ENCODE data around the gene SKP2. TPM values are rescaled to one million over a fixed set of nuclear protein-coding genes. Genes with fewer than 3 reads are reported as not detected.

SKP2 gene
- polyA plus RNA-seq, 1 donor from 2014 or later, result 26.0 TPM

- Histone ChIP-seq H3K9ac (ENCODE audit: low read length) (no peak overlapping the region), H2AFZ (ENCODE audit: low read depth, low read length) (no peak overlapping the region), H3K27ac (ENCODE audit: low read length) (no peak overlapping the region), H3F3A (ENCODE audit: insufficient read depth, low read length, poor library complexity, severe bottlenecking) (no peaks in the 10 kb centered on the region), H3K36me3 (ENCODE audit: insufficient read depth, low read length) (peaks cover 15% of the 10 kb centered on the region), H3K4me2 (ENCODE audit: low read length) (no peak overlapping the region), H4K20me1 (ENCODE audit: insufficient read depth) (no peaks in the 10 kb centered on the region), H3K27me3 (ENCODE audit: insufficient read depth, low read depth, low read length) (no peaks in the 10 kb centered on the region), H3K9me3 (ENCODE audit: low read length) (no peaks in the 10 kb centered on the region), H3K79me2 (replicated peaks; ENCODE audit: insufficient read depth, low read length) (no peaks in the 10 kb centered on the region), H3K4me3 (ENCODE audit: low read length) (no peak overlapping the region), H3K9me2 (ENCODE audit: insufficient read depth, low read length) (no peaks in the 10 kb centered on the region)
- TF ChIP-seq RAD21 (conservative IDR thresholded peaks at IDR 0.05) (no peak), REST (IDR thresholded peaks at IDR 0.05; ENCODE audit: borderline replicate concordance) (no peak), MXI1 (conservative IDR thresholded peaks at IDR 0.05; ENCODE audit: poor library complexity, severe bottlenecking) (no peak), EP300 (conservative IDR thresholded peaks at IDR 0.05; ENCODE audit: poor library complexity, severe bottlenecking) (no peak), TAF1 (IDR thresholded peaks at IDR 0.05; ENCODE audit: low read depth) (no peak), EZH2 (IDR thresholded peaks at IDR 0.05; ENCODE audit: borderline replicate concordance, insufficient read depth, low read length, poor library complexity, severe bottlenecking) (no peak), POLR2AphosphoS5 (IDR thresholded peaks at IDR 0.05) (no peak), SMC3 (conservative IDR thresholded peaks at IDR 0.05; ENCODE audit: poor library complexity) (no peak), CTCF (IDR thresholded peaks at IDR 0.05; ENCODE audit: poor library complexity, severe bottlenecking) (no peak)
These were observed 70.7 kb downstream of the SKP2 start for GRCh38 chr5:36222620-36223019.

GRCh38 chr5:36227046-36227445 is 75.1 kb downstream of the SKP2 start:
- Histone ChIP-seq H3K36me3 (ENCODE audit: insufficient read depth, low read length) (peaks cover 10% of the 10 kb centered on the region), H4K20me1 (ENCODE audit: insufficient read depth) (no peaks in the 10 kb centered on the region), H3F3A (ENCODE audit: insufficient read depth, low read length, poor library complexity, severe bottlenecking) (no peaks in the 10 kb centered on the region), H3K9me3 (ENCODE audit: low read length) (no peaks in the 10 kb centered on the region), H3K4me2 (ENCODE audit: low read length) (no peak overlapping the region), H3K4me3 (ENCODE audit: low read length) (no peak overlapping the region), H3K27ac (ENCODE audit: low read length) (no peak overlapping the region), H3K27me3 (ENCODE audit: insufficient read depth, low read depth, low read length) (no peaks in the 10 kb centered on the region), H2AFZ (ENCODE audit: low read depth, low read length) (no peak overlapping the region), H3K79me2 (replicated peaks; ENCODE audit: insufficient read depth, low read length) (no peaks in the 10 kb centered on the region), H3K9me2 (ENCODE audit: insufficient read depth, low read length) (no peaks in the 10 kb centered on the region), H3K9ac (ENCODE audit: low read length) (no peak overlapping the region)
- TF ChIP-seq RAD21 (conservative IDR thresholded peaks at IDR 0.05), result no peak

- Histone ChIP-seq H3K4me3 (ENCODE audit: low read length) (no peak overlapping the region), H3K27me3 (ENCODE audit: insufficient read depth, low read depth, low read length) (no peaks in the 10 kb centered on the region), H3K27ac (ENCODE audit: low read length) (no peak overlapping the region), H3K36me3 (ENCODE audit: insufficient read depth, low read length) (peaks cover 10% of the 10 kb centered on the region), H3F3A (ENCODE audit: insufficient read depth, low read length, poor library complexity, severe bottlenecking) (no peaks in the 10 kb centered on the region), H4K20me1 (ENCODE audit: insufficient read depth) (no peaks in the 10 kb centered on the region), H3K4me2 (ENCODE audit: low read length) (no peak overlapping the region), H3K9me2 (ENCODE audit: insufficient read depth, low read length) (no peaks in the 10 kb centered on the region), H3K79me2 (replicated peaks; ENCODE audit: insufficient read depth, low read length) (no peaks in the 10 kb centered on the region), H2AFZ (ENCODE audit: low read depth, low read length) (no peak overlapping the region), H3K9ac (ENCODE audit: low read length) (no peak overlapping the region), H3K9me3 (ENCODE audit: low read length) (no peaks in the 10 kb centered on the region)
- TF ChIP-seq POLR2AphosphoS5 (IDR thresholded peaks at IDR 0.05) (no peak), EZH2 (IDR thresholded peaks at IDR 0.05; ENCODE audit: borderline replicate concordance, insufficient read depth, low read length, poor library complexity, severe bottlenecking) (no peak), CTCF (IDR thresholded peaks at IDR 0.05; ENCODE audit: poor library complexity, severe bottlenecking) (no peak), EP300 (conservative IDR thresholded peaks at IDR 0.05; ENCODE audit: poor library complexity, severe bottlenecking) (no peak), RAD21 (conservative IDR thresholded peaks at IDR 0.05) (no peak), SMC3 (conservative IDR thresholded peaks at IDR 0.05; ENCODE audit: poor library complexity) (no peak)
These were observed 76.6 kb downstream of the SKP2 start for GRCh38 chr5:36228505-36228904.

All from neural cell (in vitro differentiated cells).